GDM1 (cell line): ENCODE data around the gene HSD11B2.

ENCODE experiments used
- DNase-seq: peaks from one replicate; lab custom pipeline; 2025; lab: John Stamatoyannopoulos, UW

Gene HSD11B2

GRCh38 chr16:67451704-67452435 is 20.9 kb downstream of the HSD11B2 start:
- no peak for DNase-seq

GRCh38 chr16:67454104-67454503 is 23.2 kb downstream of the HSD11B2 start:
- DNase-seq: no peak

- DNase-seq: no peak
These were observed 23.9 kb downstream of the HSD11B2 start for GRCh38 chr16:67454852-67455251.

- no peak for DNase-seq
These were observed 25.6 kb downstream of the HSD11B2 start for GRCh38 chr16:67456391-67457081.

- no peak for DNase-seq
These were observed 26.7 kb downstream of the HSD11B2 start for GRCh38 chr16:67457611-67458010.

GRCh38 chr16:67458121-67458641 is 27.3 kb downstream of the HSD11B2 start:
- no peak for DNase-seq

GRCh38 chr16:67459066-67459860 is 28.3 kb downstream of the HSD11B2 start:
- DNase-seq: no peak

- no peak for DNase-seq
These were observed 28.9 kb downstream of the HSD11B2 start for GRCh38 chr16:67459861-67460150.

GRCh38 chr16:67460168-67460567 is 29.2 kb downstream of the HSD11B2 start:
- DNase-seq: no peak

- no peak for DNase-seq
These were observed 30.0 kb downstream of the HSD11B2 start for GRCh38 chr16:67460961-67461360.

- DNase-seq: no peak
These were observed 30.8 kb downstream of the HSD11B2 start for GRCh38 chr16:67461600-67462278.

GRCh38 chr16:67462279-67462655 is 31.3 kb downstream of the HSD11B2 start:
- DNase-seq: no peak

- DNase-seq: no peak
These were observed 32.1 kb downstream of the HSD11B2 start for GRCh38 chr16:67463059-67463458.

- no peak for DNase-seq
These were observed 32.8 kb downstream of the HSD11B2 start for GRCh38 chr16:67463691-67464090.

GRCh38 chr16:67464565-67464964 is 33.6 kb downstream of the HSD11B2 start:
- no peak for DNase-seq

GRCh38 chr16:67466581-67466980 is 35.7 kb downstream of the HSD11B2 start:
- no peak for DNase-seq

GRCh38 chr16:67468731-67469130 is 37.8 kb downstream of the HSD11B2 start:
- no peak for DNase-seq

- no peak for DNase-seq
These were observed 39.4 kb downstream of the HSD11B2 start for GRCh38 chr16:67470359-67470758.

GRCh38 chr16:67471758-67472384 is 41.0 kb downstream of the HSD11B2 start:
- no peak for DNase-seq

- DNase-seq: no peak
These were observed 43.9 kb downstream of the HSD11B2 start for GRCh38 chr16:67474551-67475455.
